Measurements from ENCODE around the gene CCDC175. TPM values are rescaled to one million over a fixed set of nuclear protein-coding genes. Genes with fewer than 3 reads are reported as not detected.

Gene CCDC175
- total RNA-seq, 1 experiment from 2014 or later, result not detected

GRCh38 chr14:59483819-59484638 lies 92.6 kb downstream of the CCDC175 start, which contains the start of the genes JKAMP and L3HYPDH:
TSS of gene JKAMP (plus strand) at chr14:59484517. CDS start at chr14:59484590, 73 bp downstream.
TSS of gene L3HYPDH (minus strand) at chr14:59484408. CDS start at chr14:59484316, 92 bp downstream.
- H3K9me2 ChIP-seq (replicated peaks; ENCODE audit: insufficient read depth, low read length), result no peaks in the 10 kb centered on the region
- H3K9ac ChIP-seq (ENCODE audit: low read length), result peak within 1 kb of the TSS; percentile 95
- peak within 1 kb of the TSS; percentile 76 for H3K27ac ChIP-seq (ENCODE audit: low read length)
- H3K4me3 ChIP-seq (ENCODE audit: low read length), result peak within 1 kb of the TSS; percentile 80
- peaks cover 5% of the 10 kb centered on the region; the same call in 1 of the 2 replicates for H4K20me1 ChIP-seq (ENCODE audit: insufficient read depth, low read depth, low read length)
- peaks cover 51% of the 10 kb centered on the region for H3K4me1 ChIP-seq (ENCODE audit: low read length)
- H3K79me2 ChIP-seq (ENCODE audit: low read length), result peaks cover 96% of the 10 kb centered on the region
- peaks cover 26% of the 10 kb centered on the region for H3K36me3 ChIP-seq (ENCODE audit: insufficient read depth, low read length)
- no peaks in the 10 kb centered on the region for H3K9me3 ChIP-seq (ENCODE audit: low read length)
- DNase-seq, result peak; percentile 100
- peak within 1 kb of the TSS; percentile 88 for H3K4me2 ChIP-seq (ENCODE audit: low read depth, low read length, poor library complexity, severe bottlenecking)
- no peaks in the 10 kb centered on the region for H3K27me3 ChIP-seq (ENCODE audit: low read length)
- H2AFZ ChIP-seq (ENCODE audit: low read length), result peak within 1 kb of the TSS; percentile 83; the same call in 1 of the 2 replicates

- H3K4me1 ChIP-seq (ENCODE audit: low read length), result peaks cover 51% of the 10 kb centered on the region
- H3K4me2 ChIP-seq (ENCODE audit: low read depth, low read length, poor library complexity, severe bottlenecking), result peak overlapping the region; percentile 88
- H3K27me3 ChIP-seq (ENCODE audit: low read length), result no peaks in the 10 kb centered on the region
- peaks cover 23% of the 10 kb centered on the region for H3K36me3 ChIP-seq (ENCODE audit: insufficient read depth, low read length)
- H3K4me3 ChIP-seq (ENCODE audit: low read length), result peak overlapping the region; percentile 80
- H2AFZ ChIP-seq (ENCODE audit: low read length), result no peak overlapping the region; the same call in 1 of the 2 replicates
- peaks cover 5% of the 10 kb centered on the region; the same call in 1 of the 2 replicates for H4K20me1 ChIP-seq (ENCODE audit: insufficient read depth, low read depth, low read length)
- H3K79me2 ChIP-seq (ENCODE audit: low read length), result peaks cover 94% of the 10 kb centered on the region
- DNase-seq, result no peak
- peak overlapping the region; percentile 95 for H3K9ac ChIP-seq (ENCODE audit: low read length)
- no peaks in the 10 kb centered on the region for H3K9me3 ChIP-seq (ENCODE audit: low read length)
- H3K9me2 ChIP-seq (replicated peaks; ENCODE audit: insufficient read depth, low read length), result no peaks in the 10 kb centered on the region
- peak overlapping the region; percentile 58 for H3K27ac ChIP-seq (ENCODE audit: low read length)
These were observed 93.2 kb downstream of the CCDC175 start for GRCh38 chr14:59483363-59483762.

- Histone ChIP-seq H4K20me1 (ENCODE audit: insufficient read depth, low read depth, low read length) (peaks cover 5% of the 10 kb centered on the region; the same call in 1 of the 2 replicates), H3K27ac (ENCODE audit: low read length) (peak overlapping the region; percentile 58), H3K36me3 (ENCODE audit: insufficient read depth, low read length) (peaks cover 21% of the 10 kb centered on the region), H3K79me2 (ENCODE audit: low read length) (peaks cover 93% of the 10 kb centered on the region), H3K9me2 (replicated peaks; ENCODE audit: insufficient read depth, low read length) (no peaks in the 10 kb centered on the region), H3K27me3 (ENCODE audit: low read length) (no peaks in the 10 kb centered on the region), H3K4me2 (ENCODE audit: low read depth, low read length, poor library complexity, severe bottlenecking) (peak overlapping the region; percentile 88), H3K4me1 (ENCODE audit: low read length) (peaks cover 51% of the 10 kb centered on the region), H3K9ac (ENCODE audit: low read length) (peak overlapping the region; percentile 95), H3K4me3 (ENCODE audit: low read length) (peak overlapping the region; percentile 80), H2AFZ (ENCODE audit: low read length) (no peak overlapping the region), H3K9me3 (ENCODE audit: low read length) (no peaks in the 10 kb centered on the region)
- peak; percentile 64 for DNase-seq
These were observed 93.9 kb downstream of the CCDC175 start for GRCh38 chr14:59482541-59483331.

GRCh38 chr14:59481871-59482540 lies 94.6 kb downstream of the CCDC175 start:
- Histone ChIP-seq H3K79me2 (ENCODE audit: low read length) (peaks cover 94% of the 10 kb centered on the region), H3K4me3 (ENCODE audit: low read length) (peak overlapping the region; percentile 80), H2AFZ (ENCODE audit: low read length) (no peak overlapping the region), H3K4me2 (ENCODE audit: low read depth, low read length, poor library complexity, severe bottlenecking) (peak overlapping the region; percentile 88), H3K9ac (ENCODE audit: low read length) (peak overlapping the region; percentile 95), H3K27me3 (ENCODE audit: low read length) (no peaks in the 10 kb centered on the region), H3K9me3 (ENCODE audit: low read length) (no peaks in the 10 kb centered on the region), H3K36me3 (ENCODE audit: insufficient read depth, low read length) (peaks cover 21% of the 10 kb centered on the region), H3K27ac (ENCODE audit: low read length) (no peak overlapping the region), H3K4me1 (ENCODE audit: low read length) (peaks cover 51% of the 10 kb centered on the region), H4K20me1 (ENCODE audit: insufficient read depth, low read depth, low read length) (peaks cover 5% of the 10 kb centered on the region; the same call in 1 of the 2 replicates), H3K9me2 (replicated peaks; ENCODE audit: insufficient read depth, low read length) (no peaks in the 10 kb centered on the region)
- DNase-seq, result no peak

GRCh38 chr14:59481407-59481806 lies 95.2 kb downstream of the CCDC175 start:
- Histone ChIP-seq H3K79me2 (ENCODE audit: low read length) (peaks cover 94% of the 10 kb centered on the region), H3K27ac (ENCODE audit: low read length) (no peak overlapping the region), H3K9ac (ENCODE audit: low read length) (0 out of 2 replicates have a peak overlapping the region, but pooled peaks have one; percentile 3), H3K9me2 (replicated peaks; ENCODE audit: insufficient read depth, low read length) (no peaks in the 10 kb centered on the region), H3K9me3 (ENCODE audit: low read length) (no peaks in the 10 kb centered on the region), H4K20me1 (ENCODE audit: insufficient read depth, low read depth, low read length) (peaks cover 5% of the 10 kb centered on the region; the same call in 1 of the 2 replicates), H2AFZ (ENCODE audit: low read length) (no peak overlapping the region), H3K4me1 (ENCODE audit: low read length) (peaks cover 49% of the 10 kb centered on the region), H3K4me2 (ENCODE audit: low read depth, low read length, poor library complexity, severe bottlenecking) (peak overlapping the region; percentile 88), H3K36me3 (ENCODE audit: insufficient read depth, low read length) (peaks cover 25% of the 10 kb centered on the region), H3K27me3 (ENCODE audit: low read length) (no peaks in the 10 kb centered on the region), H3K4me3 (ENCODE audit: low read length) (peak overlapping the region; percentile 80)
- DNase-seq, result no peak

- H3K9ac ChIP-seq (ENCODE audit: low read length), result no peak overlapping the region
- no peak overlapping the region for H3K4me3 ChIP-seq (ENCODE audit: low read length)
- no peaks in the 10 kb centered on the region for H3K9me3 ChIP-seq (ENCODE audit: low read length)
- H3K4me1 ChIP-seq (ENCODE audit: low read length), result peaks cover 37% of the 10 kb centered on the region
- H3K27me3 ChIP-seq (ENCODE audit: low read length), result no peaks in the 10 kb centered on the region
- peaks cover 89% of the 10 kb centered on the region for H3K79me2 ChIP-seq (ENCODE audit: low read length)
- no peak overlapping the region for H3K27ac ChIP-seq (ENCODE audit: low read length)
- no peak for DNase-seq
- H2AFZ ChIP-seq (ENCODE audit: low read length), result no peak overlapping the region
- no peaks in the 10 kb centered on the region for H3K9me2 ChIP-seq (replicated peaks; ENCODE audit: insufficient read depth, low read length)
- H3K36me3 ChIP-seq (ENCODE audit: insufficient read depth, low read length), result peaks cover 37% of the 10 kb centered on the region
- peak overlapping the region; percentile 88 for H3K4me2 ChIP-seq (ENCODE audit: low read depth, low read length, poor library complexity, severe bottlenecking)
- peaks cover 5% of the 10 kb centered on the region; the same call in 1 of the 2 replicates for H4K20me1 ChIP-seq (ENCODE audit: insufficient read depth, low read depth, low read length)
These were observed 96.4 kb downstream of the CCDC175 start for GRCh38 chr14:59480166-59480565.

GRCh38 chr14:59478540-59478939 lies 98.1 kb downstream of the CCDC175 start:
- H3K9me3 ChIP-seq (ENCODE audit: low read length), result no peaks in the 10 kb centered on the region
- H3K27me3 ChIP-seq (ENCODE audit: low read length), result no peaks in the 10 kb centered on the region
- H3K9me2 ChIP-seq (replicated peaks; ENCODE audit: insufficient read depth, low read length), result no peaks in the 10 kb centered on the region
- H3K79me2 ChIP-seq (ENCODE audit: low read length), result peaks cover 83% of the 10 kb centered on the region
- H3K27ac ChIP-seq (ENCODE audit: low read length), result no peak overlapping the region
- H2AFZ ChIP-seq (ENCODE audit: low read length), result no peak overlapping the region
- H3K4me2 ChIP-seq (ENCODE audit: low read depth, low read length, poor library complexity, severe bottlenecking), result no peak overlapping the region
- H3K9ac ChIP-seq (ENCODE audit: low read length), result no peak overlapping the region
- no peak overlapping the region for H3K4me3 ChIP-seq (ENCODE audit: low read length)
- H3K36me3 ChIP-seq (ENCODE audit: insufficient read depth, low read length), result peaks cover 52% of the 10 kb centered on the region
- no peak for DNase-seq
- H3K4me1 ChIP-seq (ENCODE audit: low read length), result peaks cover 37% of the 10 kb centered on the region
- H4K20me1 ChIP-seq (ENCODE audit: insufficient read depth, low read depth, low read length), result peaks cover 5% of the 10 kb centered on the region; the same call in 1 of the 2 replicates
